NCI-H1417 (cell line): ENCODE results near the gene HHAT.

ENCODE experiments used
- DNase-seq, 3 experiments: peaks; one replicate each; lab custom pipeline; 2025; lab: John Stamatoyannopoulos, UW

Gene HHAT

DNA sequence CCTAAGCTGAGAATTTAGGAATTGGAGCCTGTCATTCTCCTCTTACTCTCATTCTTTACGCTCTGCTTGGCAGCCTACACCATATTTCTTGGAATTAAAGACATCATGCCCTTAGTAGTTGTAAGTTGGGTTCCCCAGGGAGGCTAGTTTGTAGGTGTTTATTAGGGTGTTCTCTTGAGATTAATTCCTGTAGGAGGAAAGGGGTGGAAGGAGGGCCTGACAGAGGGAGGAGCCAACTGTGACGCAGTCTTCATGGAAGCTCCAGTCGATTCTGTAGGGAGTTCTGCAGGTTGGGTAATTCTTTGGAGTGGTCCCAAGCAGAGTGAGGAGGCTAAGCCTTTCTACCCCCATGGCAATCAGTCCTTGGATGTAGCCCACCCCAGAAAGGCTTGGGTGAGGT, 111.4 kb downstream of the HHAT start:
- DNase-seq = no peak

DNA sequence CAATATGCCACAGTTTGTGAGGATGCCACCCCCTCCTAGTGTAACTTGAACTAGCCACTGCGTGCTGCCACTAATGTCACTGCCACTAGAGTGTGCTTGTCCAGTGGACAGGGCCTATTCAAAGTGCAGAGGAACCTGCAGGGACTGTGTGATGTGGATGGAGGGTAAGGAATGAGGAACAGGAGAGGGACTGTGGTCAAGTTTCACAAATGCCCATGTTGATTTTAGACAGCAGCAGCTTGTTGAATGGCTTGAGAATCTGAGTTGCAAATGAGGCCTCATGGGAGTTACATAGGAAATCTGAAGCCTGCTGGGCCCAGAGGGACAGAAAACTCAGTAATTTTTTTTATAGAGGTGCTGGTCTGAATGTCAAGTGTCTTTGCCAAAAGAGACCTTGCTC, 112.3 kb downstream of the HHAT start:
- no peak for DNase-seq

DNA sequence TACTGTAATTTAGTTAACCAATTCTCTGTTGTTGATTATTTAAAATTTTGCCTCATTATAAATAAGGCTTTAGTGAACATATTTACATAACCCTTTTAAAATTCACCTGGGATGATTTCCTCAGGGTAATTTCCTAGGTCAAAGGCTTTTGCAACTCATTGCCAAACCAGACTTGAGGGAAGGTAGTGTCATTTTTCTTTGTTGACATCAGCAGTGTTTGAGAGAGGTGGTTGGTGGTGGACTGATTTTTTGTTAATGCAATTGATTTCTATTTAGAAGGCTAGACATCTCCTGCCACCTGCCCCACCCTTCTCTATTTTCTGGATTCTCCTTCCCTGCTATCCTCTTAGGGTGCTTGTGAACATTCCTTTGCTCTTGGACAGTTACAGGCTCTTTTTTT, 116.8 kb downstream of the HHAT start:
- DNase-seq = no peak

DNA sequence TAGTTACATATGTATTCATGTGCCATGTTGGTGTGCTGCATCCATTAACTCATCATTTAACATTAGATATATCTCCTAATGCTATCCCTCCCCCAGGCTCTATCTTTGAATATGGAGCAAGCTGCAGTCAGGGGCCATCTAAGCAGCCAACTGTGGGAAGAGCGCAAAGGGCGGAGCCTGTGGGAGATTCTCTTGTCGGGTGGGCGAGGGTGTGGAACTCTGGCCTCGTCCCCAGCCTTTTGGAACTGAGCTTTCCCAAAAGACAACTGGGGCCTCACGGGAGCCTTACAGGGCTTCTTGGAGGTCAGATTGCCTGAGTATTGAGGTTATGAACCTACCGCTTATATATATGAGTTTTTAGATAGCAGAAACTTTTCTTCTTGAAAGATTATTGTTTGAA, 117.2 kb downstream of the HHAT start:
- no peak for DNase-seq

DNA sequence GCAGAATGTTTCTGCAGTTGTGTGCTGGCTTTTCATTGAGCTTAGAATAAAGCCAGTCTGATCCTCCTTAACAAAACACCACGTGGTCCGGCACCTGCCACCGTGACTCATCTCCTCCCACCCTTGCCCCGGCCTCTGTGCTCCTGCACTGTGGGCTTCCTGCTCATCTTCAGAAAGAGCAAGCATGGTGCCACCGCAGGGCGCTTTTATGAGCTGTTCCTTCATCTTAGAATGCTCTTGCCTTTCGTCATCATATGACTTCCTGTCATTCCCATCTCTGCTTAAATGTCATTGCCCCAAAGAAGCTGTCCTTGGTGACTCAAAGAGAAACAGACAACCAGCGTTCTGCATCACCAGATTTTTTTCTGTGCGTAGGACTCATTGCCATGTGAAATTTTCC, 117.8 kb downstream of the HHAT start:
- DNase-seq = peak in 1 of 3 experiments; percentile 27

DNA sequence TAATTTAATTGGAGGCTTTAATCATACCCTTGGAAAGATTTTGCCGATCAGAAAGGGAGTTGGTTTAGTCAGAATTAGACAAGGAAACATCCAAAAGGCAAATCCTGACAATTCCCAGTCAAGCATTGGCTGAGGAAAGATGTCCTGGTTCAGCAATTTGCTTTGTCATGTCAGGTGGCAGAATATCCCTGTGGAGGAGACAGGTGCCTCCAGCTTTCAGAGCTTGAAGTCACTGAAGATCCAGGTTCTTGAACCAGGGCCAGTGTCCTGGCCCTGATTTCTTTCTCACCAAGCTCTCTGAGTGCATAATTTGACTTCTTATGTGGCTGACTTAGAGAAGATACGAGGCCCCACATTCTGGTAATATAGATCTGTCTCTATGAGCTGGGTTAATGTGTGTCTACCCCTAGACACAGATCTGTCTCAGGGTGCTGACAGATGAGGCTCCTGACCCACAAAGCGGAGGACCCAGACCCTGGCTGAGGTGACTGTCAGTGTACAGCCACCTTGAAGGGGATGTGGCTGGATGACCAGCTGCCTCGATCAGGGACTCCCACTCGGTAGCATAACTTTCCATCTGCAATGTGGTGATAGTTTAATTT, 118.9 kb downstream of the HHAT start:
- no peak for DNase-seq

DNA sequence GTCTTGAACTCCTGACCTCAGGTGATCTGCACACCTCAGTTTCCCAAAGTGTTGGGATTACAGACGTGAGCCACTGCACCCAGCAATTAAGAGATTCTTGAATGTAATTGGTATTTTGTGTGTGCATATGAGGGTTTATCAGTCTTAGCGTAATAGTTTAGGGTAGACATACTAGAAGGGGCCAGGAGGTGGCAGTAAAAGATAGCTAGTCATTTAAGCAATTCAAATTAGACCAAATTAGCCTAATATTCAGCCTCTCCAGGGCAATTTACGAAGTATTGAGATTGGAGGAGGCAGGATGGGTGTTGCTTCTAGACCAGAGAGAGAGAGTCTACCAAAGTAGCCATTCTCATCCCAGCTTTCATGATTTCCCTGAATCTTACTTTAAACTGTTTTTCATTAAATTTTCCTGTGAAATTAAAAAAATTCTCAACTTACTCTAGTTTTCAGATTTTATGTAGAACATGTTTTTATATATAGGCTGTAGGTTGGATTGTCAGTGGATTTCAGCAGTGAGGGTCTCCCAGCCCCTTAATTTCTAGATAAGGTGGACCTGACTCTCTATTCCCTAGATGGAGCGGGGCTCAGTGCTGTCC, 119.7 kb downstream of the HHAT start:
- DNase-seq = peak; percentile 16 to 74 (median 24)

DNA sequence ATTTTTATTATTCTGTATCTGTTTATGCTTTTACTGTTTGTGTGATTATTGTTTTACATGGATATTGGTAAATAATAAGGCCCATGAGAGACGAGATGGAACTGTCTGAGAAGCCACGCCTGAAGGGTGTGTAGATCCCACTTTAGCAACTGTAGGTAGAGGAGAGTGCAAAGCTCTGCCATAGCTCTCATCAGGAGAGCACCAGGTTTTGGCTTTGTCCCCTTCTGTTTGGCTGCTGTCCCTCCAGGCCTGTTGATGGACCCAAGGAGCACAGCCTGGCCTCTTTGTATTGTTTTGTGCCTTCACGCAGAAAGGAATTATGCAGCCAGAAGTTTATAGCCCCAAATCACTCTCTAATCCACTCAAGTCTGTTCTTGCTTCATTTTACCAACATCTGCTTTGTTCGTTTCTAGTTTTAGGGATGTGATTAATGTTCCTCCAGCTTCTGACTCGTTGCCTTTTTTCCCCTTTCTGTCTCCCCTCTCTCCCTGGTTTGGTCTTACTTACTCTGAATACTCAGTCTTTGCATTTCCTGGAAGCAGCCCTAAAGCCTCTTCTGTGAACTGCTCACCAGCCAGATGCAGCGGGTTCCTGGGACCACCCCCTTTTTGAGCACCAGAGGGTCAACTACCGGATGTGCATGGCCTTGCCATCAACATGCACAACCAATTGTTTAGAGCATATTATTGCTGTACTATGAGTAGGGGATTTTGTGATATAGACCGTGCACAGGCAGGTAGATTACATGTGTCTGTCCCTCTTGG, 127.3 kb downstream of the HHAT start:
- no peak for DNase-seq

DNA sequence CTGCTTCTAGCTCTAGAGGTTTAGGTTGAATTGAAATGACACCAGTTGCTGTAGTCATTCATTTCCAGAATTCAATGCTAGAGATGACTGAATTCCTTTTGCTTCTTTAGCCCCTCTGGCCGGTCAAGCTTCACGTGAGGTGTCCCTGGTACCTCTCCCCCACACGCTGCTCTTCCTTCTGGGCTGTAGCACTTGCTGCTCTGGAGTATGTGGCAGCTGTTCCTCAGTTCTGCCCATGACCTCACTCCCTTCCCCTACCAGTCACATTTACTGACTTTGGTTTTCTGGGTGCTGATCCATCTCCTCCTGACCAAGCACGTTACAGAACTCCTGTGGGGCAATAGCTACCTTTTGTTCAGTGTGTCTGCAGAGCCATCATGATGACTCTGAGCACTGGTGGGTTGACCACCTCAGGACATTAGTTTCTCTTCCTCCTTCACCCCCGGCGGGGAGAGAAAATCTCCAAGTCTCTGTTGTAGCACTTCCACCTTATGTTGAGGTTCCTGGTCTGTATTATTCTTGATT, 128.1 kb downstream of the HHAT start:
- no peak for DNase-seq

DNA sequence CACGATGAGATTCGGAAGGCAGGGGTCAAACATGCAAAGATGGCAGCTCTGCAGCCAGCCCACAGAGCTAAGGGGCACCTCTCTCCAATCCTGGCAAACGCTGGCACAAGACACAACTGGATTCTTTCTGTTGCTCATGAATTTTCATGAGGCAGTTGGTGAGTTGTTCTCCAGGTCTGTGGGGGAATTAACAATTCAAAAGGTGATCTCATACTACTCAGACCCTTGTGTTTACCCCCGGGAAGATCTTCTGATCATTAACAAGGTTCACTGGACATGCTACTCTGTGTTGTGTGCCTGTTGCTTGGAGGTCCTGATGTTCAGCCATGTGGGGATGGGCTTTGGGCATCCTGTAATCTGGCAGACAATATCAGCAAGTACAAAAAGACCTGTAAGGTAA, 128.9 kb downstream of the HHAT start:
- DNase-seq = no peak

DNA sequence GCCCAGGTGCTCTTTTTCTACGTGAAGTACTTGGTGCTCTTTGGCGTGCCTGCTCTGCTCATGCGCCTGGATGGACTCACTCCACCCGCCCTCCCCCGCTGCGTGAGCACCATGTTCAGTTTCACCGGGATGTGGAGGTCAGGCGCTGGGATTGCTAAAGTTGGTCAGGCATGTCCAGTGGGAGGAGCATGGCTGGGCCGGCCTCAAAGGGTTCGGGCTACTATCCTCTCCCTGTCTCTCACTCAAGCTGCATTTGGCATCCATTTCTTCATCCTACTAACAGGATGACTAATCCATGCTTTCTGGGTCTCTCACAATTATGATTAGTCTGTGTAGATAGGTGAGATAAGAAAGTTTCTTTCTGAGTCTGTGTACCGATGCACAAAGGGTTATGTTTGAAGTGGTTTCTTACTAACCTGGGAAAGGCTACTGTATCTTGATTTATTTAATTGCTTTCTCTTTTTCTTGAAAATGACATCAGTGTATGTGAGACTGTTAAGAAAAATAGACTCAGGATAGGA, 135.9 kb downstream of the HHAT start:
- DNase-seq = peak in 1 of 3 experiments; percentile 58

DNA sequence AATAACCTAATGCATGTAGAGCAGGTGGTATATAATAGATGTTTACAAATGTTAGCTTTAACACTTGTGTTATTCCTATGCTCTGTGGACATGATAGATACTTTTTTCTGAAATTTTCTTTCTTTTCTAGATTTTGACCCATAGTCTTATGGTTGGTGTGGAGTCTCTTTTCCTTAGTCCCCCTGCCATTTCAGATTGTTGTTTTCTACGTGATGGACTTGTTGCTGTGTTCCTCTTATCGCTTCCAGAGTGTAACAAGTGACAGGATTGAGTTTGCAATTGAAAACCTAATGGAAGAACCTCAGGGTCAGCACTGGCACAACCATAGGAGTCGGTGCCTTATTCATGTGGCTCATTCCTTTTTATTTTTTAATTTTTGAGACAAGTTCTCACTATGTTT, 136.4 kb downstream of the HHAT start:
- DNase-seq = no peak

DNA sequence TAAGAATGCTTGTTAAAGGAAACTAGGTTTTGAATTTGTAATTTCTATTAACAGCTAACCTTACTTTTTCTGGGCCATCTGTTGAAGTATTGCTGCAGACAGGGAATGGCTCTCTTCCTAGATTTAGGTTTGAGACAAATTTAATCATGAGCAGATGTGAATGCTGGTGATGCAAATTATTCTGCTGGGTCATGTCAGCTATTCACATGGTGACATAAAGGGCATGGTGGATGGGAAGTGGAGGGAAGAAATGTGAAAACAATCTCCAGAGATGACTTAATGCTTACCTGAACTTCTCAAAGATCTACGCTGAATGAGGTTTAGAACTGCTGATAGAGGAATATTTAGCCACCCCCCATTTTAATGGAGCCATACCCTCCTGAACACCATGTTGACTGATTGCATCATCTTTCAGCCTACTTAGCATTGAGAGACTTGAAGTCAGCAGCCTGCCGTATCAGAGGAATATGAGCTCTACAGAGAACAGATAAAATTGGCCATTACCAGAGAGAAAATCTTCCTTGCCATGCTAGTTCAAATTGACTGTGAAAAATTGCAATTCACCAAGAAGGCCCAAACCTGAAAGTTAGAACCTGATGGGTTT, 138.8 kb downstream of the HHAT start:
- DNase-seq = no peak

DNA sequence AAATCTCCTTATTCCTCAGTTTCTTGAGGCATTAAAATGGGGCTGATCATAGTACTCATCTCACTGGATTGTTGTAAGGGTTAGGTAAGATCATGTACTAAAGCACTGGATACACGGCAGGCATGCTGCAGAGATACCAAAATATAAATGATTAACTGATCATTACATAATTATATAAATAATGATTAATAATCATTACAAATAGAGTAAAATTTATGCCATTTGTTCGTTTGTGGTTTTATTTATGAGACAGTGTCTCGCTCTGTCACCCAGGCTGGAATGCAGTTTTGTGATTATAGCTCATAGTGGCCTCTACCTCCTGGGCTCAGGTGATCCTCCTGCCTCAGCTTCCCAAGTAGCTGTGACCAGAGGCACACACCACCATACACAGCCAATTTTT, 140.7 kb downstream of the HHAT start:
- DNase-seq = no peak

DNA sequence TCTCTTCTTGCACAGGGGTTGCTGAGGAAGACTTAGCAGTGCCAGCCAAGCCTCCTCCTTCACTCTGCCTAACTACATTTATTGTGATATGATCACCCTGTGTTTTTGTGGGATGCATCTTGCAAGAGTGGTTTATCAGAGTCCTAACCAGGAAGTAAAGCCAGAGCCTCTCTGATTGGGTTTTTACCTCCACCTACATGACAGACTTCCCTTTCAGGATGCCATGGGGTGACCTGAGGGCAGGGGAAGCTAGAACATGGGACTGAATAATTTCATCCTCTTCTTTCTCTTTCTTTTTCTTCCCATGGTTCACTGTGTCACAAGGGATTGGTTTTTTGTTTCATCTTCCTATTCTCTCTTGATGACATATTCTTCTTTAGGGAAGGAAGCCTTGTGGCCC, 146.6 kb downstream of the HHAT start:
- DNase-seq = no peak

DNA sequence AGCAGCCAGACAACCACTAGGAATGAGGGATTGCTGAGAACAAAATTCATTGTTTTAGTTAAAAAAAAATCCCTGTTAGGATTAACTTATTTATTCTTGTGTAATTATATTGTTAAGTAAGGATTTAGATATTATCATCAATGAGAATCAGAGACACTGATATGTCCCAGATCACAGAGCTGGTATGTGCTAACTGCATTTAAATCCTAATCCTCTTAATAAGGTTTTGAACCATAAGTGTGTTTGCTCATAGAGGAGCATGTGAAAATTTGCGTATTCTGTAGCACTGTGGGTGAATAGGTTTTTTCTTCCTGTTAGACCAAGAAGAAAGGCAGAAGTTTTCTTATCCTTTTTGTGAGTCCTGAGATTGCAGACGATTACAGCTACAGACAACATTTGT, 147.1 kb downstream of the HHAT start:
- no peak for DNase-seq

DNA sequence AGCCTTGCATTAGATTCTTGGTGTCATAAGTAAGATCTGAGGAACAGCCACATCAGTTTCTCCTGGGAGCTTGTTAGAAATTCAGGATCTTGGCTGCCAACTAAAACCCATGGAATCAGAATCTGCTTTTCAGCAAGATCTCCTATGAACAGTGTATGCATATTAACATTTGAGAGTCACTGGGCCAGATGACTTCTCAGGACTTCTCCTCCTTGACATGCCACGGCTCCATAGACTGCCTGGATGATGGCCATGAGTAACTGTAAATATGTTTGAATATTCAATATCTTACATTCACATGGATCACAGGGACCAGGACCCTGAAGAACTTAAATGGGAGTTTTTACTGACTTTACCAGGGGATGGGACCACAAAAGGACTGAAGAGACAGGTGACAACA, 148.0 kb downstream of the HHAT start:
- no peak for DNase-seq

DNA sequence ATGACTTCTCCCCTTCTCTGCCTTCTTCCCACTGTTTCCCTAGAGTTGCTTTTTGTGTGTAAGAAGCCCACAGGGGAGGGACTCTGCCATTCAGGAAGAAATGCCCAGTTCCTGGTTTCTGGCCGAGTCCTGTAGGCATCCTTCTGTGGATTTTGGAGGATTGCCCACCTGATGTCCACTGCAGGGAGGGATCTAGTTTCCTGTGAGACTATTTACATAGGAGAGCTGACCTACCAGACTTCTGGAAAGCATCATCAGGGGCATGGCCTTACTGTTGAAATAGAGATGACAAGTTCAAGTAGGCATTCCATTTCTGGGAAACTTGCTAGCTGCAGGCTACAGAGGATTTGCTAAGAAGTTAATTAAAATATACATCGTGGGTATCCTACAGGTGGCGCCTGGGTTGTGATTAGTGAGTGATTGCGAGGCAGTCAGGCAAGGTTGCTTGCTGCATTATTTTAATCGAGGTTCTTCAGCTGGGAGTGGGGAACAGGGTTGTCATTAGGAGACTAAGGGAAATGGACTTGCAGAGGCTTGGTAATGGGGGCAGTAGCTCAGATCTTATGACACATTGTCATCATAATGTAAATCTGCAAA, 148.7 kb downstream of the HHAT start:
- DNase-seq = no peak

DNA sequence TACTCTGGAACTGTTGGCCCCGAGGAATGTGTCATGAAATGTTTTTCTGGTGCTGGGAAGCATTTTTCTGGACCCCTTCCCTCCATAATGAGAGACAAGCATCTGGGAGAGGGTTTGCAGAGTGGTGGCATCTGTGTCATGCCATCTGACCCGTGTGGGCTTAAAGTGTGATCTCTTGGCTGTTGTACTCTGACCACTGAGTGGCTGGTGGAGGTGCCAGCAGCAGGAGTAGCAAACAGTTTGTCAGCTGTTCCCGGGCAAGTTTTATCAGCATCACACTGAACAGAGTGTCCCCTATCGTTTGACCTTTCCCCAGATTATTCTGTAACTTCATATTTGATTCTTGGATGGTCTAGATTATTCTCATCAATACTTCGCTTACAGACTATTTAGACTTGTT, 150.1 kb downstream of the HHAT start:
- DNase-seq = no peak

DNA sequence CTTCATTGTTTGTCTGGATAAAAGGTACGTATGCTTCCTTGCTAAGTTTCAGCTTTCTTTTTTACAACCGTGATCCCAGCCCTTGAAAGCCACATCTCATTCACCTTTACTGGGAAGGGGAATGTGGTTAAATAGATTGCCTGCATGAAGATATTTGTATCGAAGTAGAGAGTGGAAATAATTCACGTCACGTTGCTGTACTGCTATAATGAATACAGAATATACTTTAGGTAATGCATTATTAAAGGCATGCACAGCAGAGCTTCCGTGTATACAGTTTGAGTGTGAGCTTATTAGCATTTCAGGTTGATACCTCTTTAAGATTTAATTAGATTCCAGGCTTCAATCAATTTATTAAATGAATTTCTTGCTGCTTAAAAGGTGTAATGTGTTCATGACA, 153.8 kb downstream of the HHAT start:
- no peak for DNase-seq

DNA sequence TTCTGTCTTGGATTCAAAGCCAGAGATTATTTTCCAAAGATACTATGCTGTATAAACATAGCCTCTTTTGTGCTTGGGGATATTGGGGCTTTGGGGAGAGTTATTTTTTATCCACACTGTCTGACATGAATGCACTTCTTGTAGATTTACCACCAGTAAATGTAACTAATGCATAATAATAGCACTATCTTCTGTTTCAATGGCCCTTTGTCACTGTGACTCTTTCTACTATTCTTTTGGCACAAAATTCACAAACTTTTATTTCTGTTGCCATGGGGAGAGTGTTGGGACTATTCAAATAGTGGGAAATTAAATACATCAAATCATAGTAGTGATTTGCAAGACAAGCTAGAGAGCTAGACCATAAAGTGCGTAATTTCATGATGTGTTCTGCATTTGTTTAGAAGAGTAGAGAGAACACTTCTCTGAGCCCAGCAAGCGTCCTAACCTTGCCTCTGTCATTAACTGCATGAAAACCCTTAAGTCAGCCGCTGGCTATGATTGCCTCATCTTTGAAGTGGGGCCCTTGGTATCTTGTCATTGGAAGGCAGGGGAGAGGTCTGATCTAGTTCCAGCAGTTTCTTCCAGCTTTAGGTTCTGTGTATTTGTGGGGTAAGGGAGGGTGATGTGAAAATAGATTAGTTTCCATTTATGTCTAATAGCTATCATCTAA, 154.4 kb downstream of the HHAT start:
- peak in 1 of 3 experiments; percentile 7 for DNase-seq

DNA sequence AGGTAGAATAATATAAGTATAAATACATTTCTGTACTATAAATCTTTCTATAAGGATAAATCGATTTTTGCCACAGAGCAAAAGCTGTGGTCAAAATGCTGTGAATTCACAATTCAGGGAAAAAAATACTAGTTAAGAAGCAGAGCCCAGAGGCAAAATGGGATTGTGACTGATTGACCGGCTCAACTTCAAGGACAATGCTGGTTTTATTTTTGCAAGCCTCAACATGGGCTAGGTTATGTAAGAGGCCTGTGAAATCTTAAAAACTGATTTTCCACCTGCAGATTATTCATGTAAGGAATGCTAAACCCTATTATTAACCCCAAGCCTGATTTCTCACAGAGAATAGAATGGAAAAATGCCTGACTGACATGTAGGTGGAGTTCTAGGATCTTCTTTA, 155.1 kb downstream of the HHAT start:
- DNase-seq = no peak
